Sciatic nerve (tissue), 2 donors: ENCODE data around the gene KCNJ3. TPM values are rescaled to one million over a fixed set of nuclear protein-coding genes. Genes with fewer than 3 reads are reported as not detected.

ENCODE experiments used
- ATAC-seq: fragments of 200-7000 bp; cut with Tn5 transposase; one replicate; pipeline ENCODE4 v1.9.1; 2020; ENCODE audit warnings: mild to moderate bottlenecking, moderate library complexity
- DNase-seq: peaks from one replicate; pipeline ENCODE4 v3.0.0-alpha.2; 2020; ENCODE audit warnings: low spot score
- intact Hi-C: fragments of 100-400 bp; cut with DNase I; formaldehyde crosslinking; loops from one replicate; pipeline ENCODE4 v1.14.2; 2022
- total RNA-seq: library from RNA; stranded (reverse); fragmentation: NEBNext Ultra II Directional; extraction: Animal tissue kit (Norgen Biotek cat#: 25700); gene quantifications from one replicate; pipeline ENCODE4 v1.2.1, GENCODE V29; 2021
- donor health status: DM: no; HTN: no; CAD: no.
- donor health status: DM: no; HTN: no; CAD: no.

The KCNJ3 gene
- total RNA-seq, 1 donor from 2014 or later = 0.62 TPM

- no peak for ATAC-seq
- intact Hi-C loops = no loop called here
- DNase-seq = no peak
These were observed 6.5 kb downstream of the KCNJ3 start for GRCh38 chr2:154704991-154705390.

- DNase-seq (no peak), ATAC-seq (no peak)
- intact Hi-C loops = no loop called here
These were observed 8.2 kb downstream of the KCNJ3 start for GRCh38 chr2:154706660-154707059.

GRCh38 chr2:154707994-154708575 lies 9.6 kb downstream of the KCNJ3 start:
- ATAC-seq (no peak), DNase-seq (no peak)
- intact Hi-C loops = no loop called here

GRCh38 chr2:154709215-154709614 lies 10.7 kb downstream of the KCNJ3 start:
- no peak for ATAC-seq
- intact Hi-C loops = no loop called here
- DNase-seq = no peak

GRCh38 chr2:154710078-154710477 lies 11.6 kb downstream of the KCNJ3 start:
- DNase-seq (no peak), ATAC-seq (no peak)
- intact Hi-C loops = no loop called here

GRCh38 chr2:154710685-154711084 lies 12.2 kb downstream of the KCNJ3 start:
- no peak for ATAC-seq
- intact Hi-C loops = no loop called here
- no peak for DNase-seq

- ATAC-seq (no peak), DNase-seq (no peak)
- intact Hi-C loops = no loop called here
These were observed 15.2 kb downstream of the KCNJ3 start for GRCh38 chr2:154713675-154714074.

- ATAC-seq (no peak), DNase-seq (no peak)
- intact Hi-C loops = no loop called here
These were observed 22.2 kb downstream of the KCNJ3 start for GRCh38 chr2:154720651-154721050.

GRCh38 chr2:154724194-154724797 lies 25.8 kb downstream of the KCNJ3 start:
- intact Hi-C loops = no loop called here
- no peak for ATAC-seq

GRCh38 chr2:154740361-154740760 lies 41.9 kb downstream of the KCNJ3 start:
- intact Hi-C loops = no loop called here

More at GRCh38 chr2:154724194-154724797, 25.8 kb downstream of the KCNJ3 start:
- no peak for DNase-seq

GRCh38 chr2:154758871-154759270 lies 60.4 kb downstream of the KCNJ3 start:
- DNase-seq (no peak), ATAC-seq (no peak)
- intact Hi-C loops = no loop called here

More at GRCh38 chr2:154740361-154740760, 41.9 kb downstream of the KCNJ3 start:
- ATAC-seq = no peak
- DNase-seq = no peak

- intact Hi-C loops = no loop called here
- no peak for DNase-seq
- ATAC-seq = no peak
These were observed 64.1 kb downstream of the KCNJ3 start for GRCh38 chr2:154762638-154763037.

GRCh38 chr2:154771664-154772284 lies 73.3 kb downstream of the KCNJ3 start:
- ATAC-seq (no peak), DNase-seq (no peak)
- intact Hi-C loops = no loop called here

GRCh38 chr2:154776825-154777224 lies 78.3 kb downstream of the KCNJ3 start:
- intact Hi-C loops = no loop called here
- no peak for ATAC-seq

GRCh38 chr2:154794406-154794805 lies 95.9 kb downstream of the KCNJ3 start:
- ATAC-seq = no peak
- intact Hi-C loops = no loop called here

More at GRCh38 chr2:154776825-154777224, 78.3 kb downstream of the KCNJ3 start:
- DNase-seq = no peak

GRCh38 chr2:154795651-154796050 lies 97.2 kb downstream of the KCNJ3 start:
- DNase-seq = no peak
- intact Hi-C loops = no loop called here
- ATAC-seq = no peak

More at GRCh38 chr2:154794406-154794805, 95.9 kb downstream of the KCNJ3 start:
- DNase-seq = no peak

- intact Hi-C loops = no loop called here
These were observed 106.0 kb downstream of the KCNJ3 start for GRCh38 chr2:154804451-154804850.

GRCh38 chr2:154813636-154814035 lies 115.1 kb downstream of the KCNJ3 start:
- intact Hi-C loops = no loop called here
- no peak for DNase-seq
- ATAC-seq = no peak

More at GRCh38 chr2:154804451-154804850, 106.0 kb downstream of the KCNJ3 start:
- DNase-seq = no peak
- no peak for ATAC-seq

- intact Hi-C loops = no loop called here
- ATAC-seq = no peak
- no peak for DNase-seq
These were observed 116.4 kb downstream of the KCNJ3 start for GRCh38 chr2:154814856-154815255.

- intact Hi-C loops = no loop called here
- DNase-seq = no peak
- ATAC-seq = no peak
These were observed 126.9 kb downstream of the KCNJ3 start for GRCh38 chr2:154825358-154825757.
